Neural cell (in vitro differentiated cells): ENCODE data around the gene TCF12. TPM values are rescaled to one million over a fixed set of nuclear protein-coding genes. Genes with fewer than 3 reads are reported as not detected.

Experiments used
- H2AFZ ChIP-seq: fragments of 200-600, 300-800 bp; sonication (generic), shearing (Covaris generic); 2 replicates; pipeline ENCODE4 v1.6.0; 2014; ENCODE audit warnings: low read depth, mild to moderate bottlenecking, antibody characterized with exemption, low read length, moderate library complexity
- H3F3A ChIP-seq: fragments of 200-600 bp; shearing (Covaris generic); 2 replicates; pipeline ENCODE4 v1.6.1; 2016; ENCODE audit warnings: mild to moderate bottlenecking, moderate library complexity, mixed read lengths, antibody characterized with exemption, low read length; ENCODE audit not compliant: insufficient read depth, poor library complexity, severe bottlenecking
- H3K27ac ChIP-seq: fragments of 200-600, 300-800 bp; sonication (generic), shearing (Covaris generic); 2 replicates; pipeline ENCODE4 v1.5.1; 2014; ENCODE audit warnings: mild to moderate bottlenecking, low read length, moderate library complexity
- H3K27me3 ChIP-seq: fragments of 300-800, 200-600 bp; sonication (generic), shearing (Covaris generic); 2 replicates; pipeline ENCODE4 v1.6.0; 2014; ENCODE audit warnings: mild to moderate bottlenecking, low read depth, low read length, moderate library complexity; ENCODE audit not compliant: insufficient read depth
- H3K36me3 ChIP-seq: fragments of 300-800, 200-600 bp; sonication (generic), shearing (Covaris generic); 2 replicates; pipeline ENCODE4 v1.5.1; 2014; ENCODE audit warnings: mild to moderate bottlenecking, antibody characterized with exemption, low read length, moderate library complexity; ENCODE audit not compliant: insufficient read depth
- H3K4me2 ChIP-seq: fragments of 300-800, 200-600 bp; sonication (generic), shearing (Covaris generic); 2 replicates; pipeline ENCODE4 v1.6.0; 2014; ENCODE audit warnings: mild to moderate bottlenecking, low read length
- H3K4me3 ChIP-seq: fragments of 300-800, 200-600 bp; sonication (generic), shearing (Covaris generic); 2 replicates; pipeline ENCODE4 v1.5.1; 2014; ENCODE audit warnings: mild to moderate bottlenecking, low read length, moderate library complexity
- H3K79me2 ChIP-seq: fragments of 200-600 bp; shearing (Covaris generic); replicated peaks from 2 replicates; pipeline ENCODE4 v1.6.0; 2014; ENCODE audit warnings: mild to moderate bottlenecking, low read length, moderate library complexity; ENCODE audit not compliant: insufficient read depth
- H3K9ac ChIP-seq: fragments of 300-800, 200-600 bp; sonication (generic), shearing (Covaris generic); 2 replicates; pipeline ENCODE4 v1.6.1; 2016; ENCODE audit warnings: mild to moderate bottlenecking, low read length, mixed read lengths
- H3K9me2 ChIP-seq: fragments of 200-600 bp; shearing (Covaris generic); 2 replicates; pipeline ENCODE4 v1.6.1; 2016; ENCODE audit warnings: mild to moderate bottlenecking, low read length, mixed read lengths; ENCODE audit not compliant: insufficient read depth
- H3K9me3 ChIP-seq: fragments of 200-600, 300-800 bp; sonication (generic), shearing (Covaris generic); 2 replicates; pipeline ENCODE4 v1.6.1; 2016; ENCODE audit warnings: mild to moderate bottlenecking, mixed run types, low read length, moderate library complexity, mixed read lengths
- H4K20me1 ChIP-seq: fragments of 200-600 bp; shearing (Covaris generic); 2 replicates; pipeline ENCODE4 v1.6.1; 2016; ENCODE audit warnings: mild to moderate bottlenecking, mixed run types; ENCODE audit not compliant: insufficient read depth
- EP300 ChIP-seq: fragments of 450-650 bp; conservative IDR thresholded peaks from 2 replicates; pipeline ENCODE4 v1.6.1; 2014; ENCODE audit warnings: antibody characterized with exemption, mild to moderate bottlenecking, moderate library complexity; ENCODE audit not compliant: poor library complexity, severe bottlenecking
- EZH2 ChIP-seq: fragments of 200-600, 300-800 bp; shearing (Covaris generic), sonication (generic); IDR thresholded peaks from 2 replicates; pipeline ENCODE4 v1.6.1; 2014; ENCODE audit warnings: antibody characterized with exemption, low read length, borderline replicate concordance, mild to moderate bottlenecking; ENCODE audit not compliant: insufficient read depth, poor library complexity, severe bottlenecking
- MXI1 ChIP-seq: fragments of 450-650 bp; conservative IDR thresholded peaks from 2 replicates; pipeline ENCODE4 v1.6.1; 2014; ENCODE audit warnings: antibody characterized with exemption, mild to moderate bottlenecking; ENCODE audit not compliant: poor library complexity, severe bottlenecking
- POLR2AphosphoS5 ChIP-seq: IDR thresholded peaks from 2 replicates; pipeline ENCODE4 v1.6.1; 2012
- RAD21 ChIP-seq: fragments of 450-650 bp; conservative IDR thresholded peaks from 2 replicates; pipeline ENCODE4 v1.6.1; 2014; ENCODE audit warnings: antibody characterized with exemption, mild to moderate bottlenecking, moderate library complexity
- REST ChIP-seq: IDR thresholded peaks from 2 replicates; pipeline ENCODE4 v1.6.1; 2012; ENCODE audit warnings: borderline replicate concordance
- SMC3 ChIP-seq: fragments of 450-650 bp; conservative IDR thresholded peaks from 2 replicates; pipeline ENCODE4 v1.6.1; 2014; ENCODE audit warnings: antibody characterized with exemption, mild to moderate bottlenecking, moderate library complexity; ENCODE audit not compliant: poor library complexity
- TAF1 ChIP-seq: IDR thresholded peaks from 2 replicates; pipeline ENCODE4 v1.6.1; 2012; ENCODE audit warnings: low read depth
- polyA plus RNA-seq: library from polyadenylated mRNA; depleted of rRNA; stranded (reverse); fragments of >200 nt; gene quantifications from 2 replicates; pipeline ENCODE4 v1.2.3, GENCODE V29; 2014
- TF ChIP-seq, protein P1 (sequence below): fragments of 450-650 bp; IDR thresholded peaks from 2 replicates; pipeline ENCODE4 v1.5.1; 2014; ENCODE audit warnings: antibody characterized with exemption, mild to moderate bottlenecking, moderate library complexity; ENCODE audit not compliant: poor library complexity, severe bottlenecking

The TCF12 gene
- polyA plus RNA-seq, 1 donor from 2014 or later, result 52.7 TPM

GRCh38 chr15:57033715-57034439 is 115.4 kb downstream of the TCF12 start:
- no peak overlapping the region for H3K4me2 ChIP-seq
- peaks cover 79% of the 10 kb centered on the region for H3K79me2 ChIP-seq

DNA sequence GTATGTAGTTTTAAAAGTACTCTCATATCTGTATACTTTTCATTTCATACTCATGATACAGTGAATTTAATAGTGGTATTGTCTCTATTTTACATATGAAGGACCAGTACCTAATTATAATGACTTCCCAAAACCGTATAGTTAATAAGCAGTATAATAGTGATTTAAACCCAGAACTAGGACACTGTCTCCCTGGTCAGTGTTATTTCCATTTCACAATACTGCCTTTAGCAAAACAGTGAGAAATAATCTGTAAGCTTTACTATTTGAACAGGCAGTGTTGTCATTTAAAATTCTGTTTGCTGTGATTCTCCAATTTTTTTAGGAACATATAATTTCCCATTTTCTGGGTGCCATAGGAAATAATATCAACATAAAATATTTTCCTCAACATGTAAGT is 116.2 kb downstream of the TCF12 start:
- TF ChIP-seq, protein P1, sequence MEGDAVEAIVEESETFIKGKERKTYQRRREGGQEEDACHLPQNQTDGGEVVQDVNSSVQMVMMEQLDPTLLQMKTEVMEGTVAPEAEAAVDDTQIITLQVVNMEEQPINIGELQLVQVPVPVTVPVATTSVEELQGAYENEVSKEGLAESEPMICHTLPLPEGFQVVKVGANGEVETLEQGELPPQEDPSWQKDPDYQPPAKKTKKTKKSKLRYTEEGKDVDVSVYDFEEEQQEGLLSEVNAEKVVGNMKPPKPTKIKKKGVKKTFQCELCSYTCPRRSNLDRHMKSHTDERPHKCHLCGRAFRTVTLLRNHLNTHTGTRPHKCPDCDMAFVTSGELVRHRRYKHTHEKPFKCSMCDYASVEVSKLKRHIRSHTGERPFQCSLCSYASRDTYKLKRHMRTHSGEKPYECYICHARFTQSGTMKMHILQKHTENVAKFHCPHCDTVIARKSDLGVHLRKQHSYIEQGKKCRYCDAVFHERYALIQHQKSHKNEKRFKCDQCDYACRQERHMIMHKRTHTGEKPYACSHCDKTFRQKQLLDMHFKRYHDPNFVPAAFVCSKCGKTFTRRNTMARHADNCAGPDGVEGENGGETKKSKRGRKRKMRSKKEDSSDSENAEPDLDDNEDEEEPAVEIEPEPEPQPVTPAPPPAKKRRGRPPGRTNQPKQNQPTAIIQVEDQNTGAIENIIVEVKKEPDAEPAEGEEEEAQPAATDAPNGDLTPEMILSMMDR, result no peak
- no peak for TF ChIP-seq POLR2AphosphoS5
- TF ChIP-seq SMC3, result no peak
- no peak for TF ChIP-seq TAF1
- TF ChIP-seq MXI1, result no peak
- TF ChIP-seq EP300, result no peak
- TF ChIP-seq RAD21, result no peak
- no peak for TF ChIP-seq REST
- TF ChIP-seq EZH2, result no peak
- Histone ChIP-seq H3F3A (no peaks in the 10 kb centered on the region), H3K36me3 (no peaks in the 10 kb centered on the region), H2AFZ (no peak overlapping the region), H4K20me1 (no peaks in the 10 kb centered on the region), H3K79me2 (peaks cover 78% of the 10 kb centered on the region), H3K9me2 (no peaks in the 10 kb centered on the region), H3K27me3 (no peaks in the 10 kb centered on the region), H3K4me2 (no peak overlapping the region), H3K27ac (no peak overlapping the region), H3K9me3 (no peaks in the 10 kb centered on the region), H3K4me3 (no peak overlapping the region), H3K9ac (no peak overlapping the region)

More at GRCh38 chr15:57033715-57034439, 115.4 kb downstream of the TCF12 start:
- Histone ChIP-seq H3K27ac (no peak overlapping the region), H2AFZ (no peak overlapping the region), H3K9me3 (no peaks in the 10 kb centered on the region), H3K36me3 (no peaks in the 10 kb centered on the region), H3K27me3 (no peaks in the 10 kb centered on the region), H3F3A (no peaks in the 10 kb centered on the region), H3K9me2 (no peaks in the 10 kb centered on the region), H4K20me1 (no peaks in the 10 kb centered on the region), H3K4me3 (no peak overlapping the region), H3K9ac (no peak overlapping the region)
- TF ChIP-seq, protein P1, result no peak
- TF ChIP-seq POLR2AphosphoS5 (no peak), MXI1 (no peak), REST (no peak)
